ENCODE data around the gene LRRC36.

DNA sequence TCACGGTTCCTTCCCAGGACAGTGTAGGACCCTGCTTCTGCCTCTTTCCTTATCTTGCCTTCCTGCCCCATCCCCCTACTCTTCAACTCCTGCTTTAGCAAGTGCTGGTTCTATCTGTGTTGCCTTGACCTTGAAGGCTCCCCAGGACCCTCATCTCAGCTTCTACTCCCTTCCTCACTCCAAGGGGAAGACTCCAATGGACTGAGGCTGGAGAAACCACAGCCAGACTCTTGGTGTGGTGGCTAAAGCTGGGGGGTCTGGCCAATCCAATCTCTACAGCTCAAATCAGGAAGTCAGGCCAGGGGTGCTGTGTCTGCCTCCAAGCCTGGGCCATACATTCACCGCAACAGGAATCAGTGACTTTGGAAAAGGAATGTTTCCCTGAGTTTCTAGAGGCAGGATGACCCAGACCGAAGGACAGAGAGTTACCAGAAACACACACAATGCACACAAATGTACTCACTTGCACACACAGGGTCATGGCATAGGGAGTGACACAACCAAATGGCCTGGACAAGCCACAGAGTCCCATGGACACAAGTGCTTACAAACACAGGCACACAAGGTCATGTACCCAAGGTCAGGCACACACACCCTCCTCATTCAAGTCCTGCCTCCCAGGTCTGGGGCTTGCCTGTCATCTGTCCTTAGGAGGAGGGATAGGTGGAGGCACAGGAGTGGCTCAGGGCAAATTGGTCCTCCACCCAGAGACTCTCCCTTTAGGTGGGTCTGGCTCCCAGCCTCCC, 102.6 kb downstream of the LRRC36 start:
- TF ChIP-seq, protein P1, sequence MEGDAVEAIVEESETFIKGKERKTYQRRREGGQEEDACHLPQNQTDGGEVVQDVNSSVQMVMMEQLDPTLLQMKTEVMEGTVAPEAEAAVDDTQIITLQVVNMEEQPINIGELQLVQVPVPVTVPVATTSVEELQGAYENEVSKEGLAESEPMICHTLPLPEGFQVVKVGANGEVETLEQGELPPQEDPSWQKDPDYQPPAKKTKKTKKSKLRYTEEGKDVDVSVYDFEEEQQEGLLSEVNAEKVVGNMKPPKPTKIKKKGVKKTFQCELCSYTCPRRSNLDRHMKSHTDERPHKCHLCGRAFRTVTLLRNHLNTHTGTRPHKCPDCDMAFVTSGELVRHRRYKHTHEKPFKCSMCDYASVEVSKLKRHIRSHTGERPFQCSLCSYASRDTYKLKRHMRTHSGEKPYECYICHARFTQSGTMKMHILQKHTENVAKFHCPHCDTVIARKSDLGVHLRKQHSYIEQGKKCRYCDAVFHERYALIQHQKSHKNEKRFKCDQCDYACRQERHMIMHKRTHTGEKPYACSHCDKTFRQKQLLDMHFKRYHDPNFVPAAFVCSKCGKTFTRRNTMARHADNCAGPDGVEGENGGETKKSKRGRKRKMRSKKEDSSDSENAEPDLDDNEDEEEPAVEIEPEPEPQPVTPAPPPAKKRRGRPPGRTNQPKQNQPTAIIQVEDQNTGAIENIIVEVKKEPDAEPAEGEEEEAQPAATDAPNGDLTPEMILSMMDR (IDR thresholded peaks at IDR 0.05) = peak in 1 of 6 experiments; percentile 2
- TF ChIP-seq POLR2A (IDR thresholded peaks at IDR 0.05) = peak; percentile 91 to 96
